ENCODE measurements around the gene GNG3.

GNG3 gene

GRCh38 chr11:62752994-62753735 is 45.7 kb downstream of the GNG3 start:
- ChIA-PET POLR2A (interaction anchor here (0.6 to 1.5 kb wide), 15 partner anchors 14 to 102 kb away, joined by 3 to 15 read pairs (median 4); partner anchors contain the start of genes C11orf98, CSKMT, HNRNPUL2 and INTS5), CTCF (interaction anchor here (0.9 to 2.6 kb wide), 12 partner anchors 9 to 110 kb away, joined by 3 to 11 read pairs (median 5); partner anchors contain the start of gene TMEM179B)
- WGBS (ENCODE audit: insufficient coverage), result 78% methylated on average over 14 of the region's 15 CpGs
- no peak for DNase-seq
- Histone ChIP-seq H3K27ac (ENCODE audit: insufficient read depth in 1 of 2, low read depth in 1 of 2, low read length in 2 of 2, poor library complexity in 1 of 2, severe bottlenecking in 2 of 2) (peak overlapping the region; percentile 90 to 91), H3K27me3 (replicated peaks in 2 of 5; ENCODE audit: control insufficient read depth in 4 of 5, insufficient read depth in 5 of 5, low read length in 4 of 5) (no peaks in the 10 kb centered on the region), H3K4me3 (ENCODE audit: control insufficient read depth in 1 of 7, extremely low read depth in 1 of 7, insufficient read depth in 4 of 7, low read depth in 2 of 7, low read length in 6 of 7) (peak overlapping the region in 6 of 7 experiments; percentile 80 to 97 (median 94)), H3K4me1 (ENCODE audit: control extremely low read depth in 1 of 4, control insufficient read depth in 4 of 4, insufficient read depth in 4 of 4, low read length in 3 of 4) (peaks cover 4 to 21% (median 14%) of the 10 kb centered on the region in 4 experiments), H3K9me3 (ENCODE audit: control extremely low read depth in 1 of 5, control insufficient read depth in 4 of 5, insufficient read depth in 2 of 5, low read depth in 1 of 5, low read length in 4 of 5) (no peaks in the 10 kb centered on the region), H3K36me3 (ENCODE audit: control insufficient read depth in 4 of 4, insufficient read depth in 4 of 4, low read length in 3 of 4) (peaks cover 0 to 18% (median 9%) of the 10 kb centered on the region in 4 experiments)

- peak; percentile 100 for DNase-seq
- Histone ChIP-seq H3K27ac (ENCODE audit: insufficient read depth in 1 of 2, low read depth in 1 of 2, low read length in 2 of 2, poor library complexity in 1 of 2, severe bottlenecking in 2 of 2) (peak within 1 kb of the TSS; percentile 90 to 91), H3K9me3 (ENCODE audit: control extremely low read depth in 1 of 5, control insufficient read depth in 4 of 5, insufficient read depth in 2 of 5, low read depth in 1 of 5, low read length in 4 of 5) (no peaks in the 10 kb centered on the region), H3K27me3 (replicated peaks in 2 of 5; ENCODE audit: control insufficient read depth in 4 of 5, insufficient read depth in 5 of 5, low read length in 4 of 5) (no peaks in the 10 kb centered on the region), H3K36me3 (ENCODE audit: control insufficient read depth in 4 of 4, insufficient read depth in 4 of 4, low read length in 3 of 4) (peaks cover 0 to 17% (median 9%) of the 10 kb centered on the region in 4 experiments), H3K4me3 (ENCODE audit: control insufficient read depth in 1 of 7, extremely low read depth in 1 of 7, insufficient read depth in 4 of 7, low read depth in 2 of 7, low read length in 6 of 7) (peak within 1 kb of the TSS; percentile 80 to 97 (median 92)), H3K4me1 (ENCODE audit: control extremely low read depth in 1 of 4, control insufficient read depth in 4 of 4, insufficient read depth in 4 of 4, low read length in 3 of 4) (peaks cover 4 to 20% (median 12%) of the 10 kb centered on the region in 4 experiments)
- ChIA-PET POLR2A (interaction anchor here (0.6 to 1.5 kb wide), 17 partner anchors 8 to 163 kb away, joined by 3 to 15 read pairs (median 3); partner anchors contain the start of genes C11orf98, CSKMT, HNRNPUL2 and INTS5), CTCF (interaction anchor here (0.7 to 2.6 kb wide), 17 partner anchors 9 to 109 kb away, joined by 3 to 11 read pairs (median 3); partner anchors contain the start of genes HNRNPUL2 and TMEM179B)
- 0% methylated on average over 46 of the region's 47 CpGs for WGBS (ENCODE audit: insufficient coverage)
Observed at GRCh38 chr11:62753736-62754603, 46.5 kb downstream of the GNG3 start, which contains the start of gene ZBTB3. Gene ZBTB3, minus strand, starts transcription at chr11:62754160. Its CDS starts 496 bp downstream, at chr11:62753664.

GRCh38 chr11:62755086-62755615 is 47.7 kb downstream of the GNG3 start:
- 94% methylated on average over 5 of the region's 10 CpGs for WGBS (ENCODE audit: insufficient coverage)
- Histone ChIP-seq H3K27ac (ENCODE audit: insufficient read depth in 1 of 2, low read depth in 1 of 2, low read length in 2 of 2, poor library complexity in 1 of 2, severe bottlenecking in 2 of 2) (no peak overlapping the region), H3K9me3 (ENCODE audit: control extremely low read depth in 1 of 5, control insufficient read depth in 4 of 5, insufficient read depth in 2 of 5, low read depth in 1 of 5, low read length in 4 of 5) (no peaks in the 10 kb centered on the region), H3K4me1 (ENCODE audit: control extremely low read depth in 1 of 4, control insufficient read depth in 4 of 4, insufficient read depth in 4 of 4, low read length in 3 of 4) (peaks cover 2 to 18% (median 12%) of the 10 kb centered on the region in 4 experiments), H3K36me3 (ENCODE audit: control insufficient read depth in 4 of 4, insufficient read depth in 4 of 4, low read length in 3 of 4) (peaks cover 0 to 15% (median 9%) of the 10 kb centered on the region in 4 experiments), H3K27me3 (replicated peaks in 2 of 5; ENCODE audit: control insufficient read depth in 4 of 5, insufficient read depth in 5 of 5, low read length in 4 of 5) (no peaks in the 10 kb centered on the region), H3K4me3 (ENCODE audit: control insufficient read depth in 1 of 7, extremely low read depth in 1 of 7, insufficient read depth in 4 of 7, low read depth in 2 of 7, low read length in 6 of 7) (no peak overlapping the region)
- DNase-seq, result no peak
- CTCF ChIA-PET, result interaction anchor here (0.8 to 1.3 kb wide), 2 partner anchors 14 to 17 kb away, joined by 3 to 4 read pairs; no protein-coding TSS in a partner anchor
- POLR2A ChIA-PET, result no interaction called here

GRCh38 chr11:62757846-62758788 is 50.6 kb downstream of the GNG3 start:
- H3K36me3 ChIP-seq (ENCODE audit: control insufficient read depth in 4 of 4, insufficient read depth in 4 of 4, low read length in 3 of 4), result peaks cover 0 to 5% (median 3%) of the 10 kb centered on the region in 4 experiments
- ChIA-PET CTCF (interaction anchor here (0.9 to 1.4 kb wide), 3 partner anchors 9 to 12 kb away, joined by 3 read pairs; no protein-coding TSS in a partner anchor), POLR2A (no interaction called here)
- no peaks in the 10 kb centered on the region for H3K27me3 ChIP-seq (replicated peaks in 2 of 5; ENCODE audit: control insufficient read depth in 4 of 5, insufficient read depth in 5 of 5, low read length in 4 of 5)
- 92% methylated on average over 5 of the region's 9 CpGs for WGBS (ENCODE audit: insufficient coverage)
- no peak for DNase-seq
- H3K27ac ChIP-seq (ENCODE audit: insufficient read depth in 1 of 2, low read depth in 1 of 2, low read length in 2 of 2, poor library complexity in 1 of 2, severe bottlenecking in 2 of 2), result no peak overlapping the region
- no peaks in the 10 kb centered on the region for H3K9me3 ChIP-seq (ENCODE audit: control extremely low read depth in 1 of 5, control insufficient read depth in 4 of 5, insufficient read depth in 2 of 5, low read depth in 1 of 5, low read length in 4 of 5)
- peaks cover 6 to 27% (median 19%) of the 10 kb centered on the region in 4 experiments for H3K4me1 ChIP-seq (ENCODE audit: control extremely low read depth in 1 of 4, control insufficient read depth in 4 of 4, insufficient read depth in 4 of 4, low read length in 3 of 4)
- H3K4me3 ChIP-seq (ENCODE audit: control insufficient read depth in 1 of 7, extremely low read depth in 1 of 7, insufficient read depth in 4 of 7, low read depth in 2 of 7, low read length in 6 of 7), result no peak overlapping the region

Measured in common myeloid progenitor, CD34-positive (primary cell).